H1 (cell line): ENCODE measurements around the gene ZNF486. TPM values are rescaled to one million over a fixed set of nuclear protein-coding genes. Genes with fewer than 3 reads are reported as not detected.
A peak's percentile ranks its signal among the peaks of the same experiment; 100 is the strongest.
"Not testable (repeated sequence)": the region's sequence is repeated elsewhere in the genome, so short reads cannot be mapped to it uniquely, and the experiment has no call there.

Experiments used
- CTCF ChIA-PET: fragments of 300-600 bp; sonication (Branson Sonifier 250); formaldehyde crosslinking; loops from one replicate; lab custom pipeline; 2021; ENCODE audit not compliant: partially characterized antibody; lab: Charles Lee
- POLR2A ChIA-PET: fragments of 300-600 bp; sonication (Branson Sonifier 250); formaldehyde crosslinking; loops from one replicate; lab custom pipeline; 2021; ENCODE audit warnings: inconsistent platforms; ENCODE audit not compliant: partially characterized antibody; lab: Charles Lee
- DNase-seq, 2 experiments: peaks; one replicate each; pipeline versions ENCODE4 v3.0.0 to v3.0.0-alpha.2; 2010 to 2022; ENCODE audit warnings: low spot score in 2 of 2, low read depth in 1 of 2, mixed read lengths in 1 of 2
- FAIRE-seq: peaks from 2 replicates; lab custom pipeline; 2011; peaks lifted over from hg19 to GRCh38; lab: Jason Lieb, UNC
- H2AFZ ChIP-seq: 2 replicates; pipeline ENCODE4 v1.8.1; 2012; ENCODE audit warnings: low read length, inconsistent platforms
- H2AK5ac ChIP-seq: 2 replicates; pipeline ENCODE4 v1.6.1; 2013; ENCODE audit warnings: low read depth, low read length
- H2BK120ac ChIP-seq: replicated peaks from 2 replicates; pipeline ENCODE3; 2013; ENCODE audit warnings: low read depth, low read length, inconsistent platforms
- H2BK12ac ChIP-seq: 2 replicates; pipeline ENCODE4 v1.6.1; 2013; ENCODE audit warnings: low read depth, low read length
- H2BK15ac ChIP-seq: 2 replicates; pipeline ENCODE4 v1.6.1; 2013; ENCODE audit warnings: low read length
- H2BK20ac ChIP-seq: 2 replicates; pipeline ENCODE4 v1.6.1; 2013; ENCODE audit warnings: low read length
- H2BK5ac ChIP-seq: 2 replicates; pipeline ENCODE4 v1.6.1; 2013; ENCODE audit warnings: low read depth, low read length
- H3K14ac ChIP-seq: 2 replicates; pipeline ENCODE4 v1.6.1; 2013; ENCODE audit warnings: inconsistent platforms; ENCODE audit not compliant: insufficient read length
- H3K18ac ChIP-seq: 2 replicates; pipeline ENCODE4 v1.6.1; 2013; ENCODE audit warnings: low read length; ENCODE audit errors: extremely low read depth
- H3K23ac ChIP-seq: 2 replicates; pipeline ENCODE4 v1.6.1; 2013; ENCODE audit warnings: inconsistent platforms; ENCODE audit not compliant: insufficient read length
- H3K23me2 ChIP-seq: 2 replicates; pipeline ENCODE4 v1.6.1; 2013; ENCODE audit warnings: low read depth, low read length
- H3K27ac ChIP-seq: 2 replicates; pipeline ENCODE4 v1.6.1; 2011; ENCODE audit warnings: low read depth, low read length, inconsistent platforms
- H3K27me3 ChIP-seq, 4 experiments: replicated peaks in 1 of 4; 1 replicate in 1 of 4; 2 replicates in 3 of 4; pipeline versions ENCODE4 v1.6.1 to v1.8.1; 2011 to 2013; ENCODE audit warnings: low read length in 3 of 4, mild to moderate bottlenecking in 3 of 4, inconsistent platforms in 2 of 4, mixed read lengths in 2 of 4, moderate library complexity in 1 of 4; ENCODE audit not compliant: control insufficient read depth in 3 of 4, insufficient read depth in 3 of 4; ENCODE audit errors: extremely low read depth in 1 of 4
- H3K36me3 ChIP-seq, 4 experiments: 2 replicates each; pipeline versions ENCODE4 v1.6.1 to v1.8.1; 2011 to 2013; ENCODE audit warnings: mild to moderate bottlenecking in 4 of 4, low read length in 3 of 4, moderate library complexity in 2 of 4, control low read depth in 1 of 4, inconsistent platforms in 1 of 4; ENCODE audit not compliant: insufficient read depth in 4 of 4, control insufficient read depth in 2 of 4
- H3K4ac ChIP-seq: replicated peaks from 2 replicates; pipeline ENCODE3; 2013; ENCODE audit warnings: low read length, low read depth, mixed read lengths, inconsistent platforms; ENCODE audit not compliant: insufficient read length
- H3K4me1 ChIP-seq, 4 experiments: replicated peaks in 1 of 4; 1 replicate in 1 of 4; 2 replicates in 3 of 4; pipeline versions ENCODE4 v1.6.1 to v1.8.1; 2011 to 2013; ENCODE audit warnings: low read length in 3 of 4, inconsistent platforms in 2 of 4, mixed read lengths in 1 of 4; ENCODE audit not compliant: insufficient read depth in 4 of 4, control insufficient read depth in 3 of 4
- H3K4me2 ChIP-seq, 2 experiments: 2 replicates each; pipeline versions ENCODE4 v1.6.1 to v1.8.1; 2011 to 2013; ENCODE audit warnings: low read depth in 2 of 2, low read length in 2 of 2, control low read depth in 1 of 2, inconsistent platforms in 1 of 2, mild to moderate bottlenecking in 1 of 2; ENCODE audit not compliant: insufficient read depth in 1 of 2
- H3K4me3 ChIP-seq, 4 experiments: fragments of 200-600, 300-600 bp in 1 of 4; sonication (generic), shearing (Covaris generic), sonication (Bioruptor Twin) in 1 of 4; 2 replicates each; pipeline versions ENCODE4 v1.5.1 to v1.8.1; 2011 to 2016; ENCODE audit warnings: low read length in 4 of 4, low read depth in 3 of 4, control low read depth in 2 of 4, inconsistent platforms in 2 of 4, mild to moderate bottlenecking in 2 of 4, mixed read lengths in 1 of 4, moderate library complexity in 1 of 4; ENCODE audit not compliant: insufficient read depth in 2 of 4; ENCODE audit errors: extremely low read depth in 1 of 4
- H3K56ac ChIP-seq: replicated peaks from 2 replicates; pipeline ENCODE3; 2013; ENCODE audit warnings: low read depth, mild to moderate bottlenecking, mixed read lengths, low read length, inconsistent platforms; ENCODE audit not compliant: insufficient read length
- H3K79me1 ChIP-seq: 2 replicates; pipeline ENCODE4 v1.6.1; 2013; ENCODE audit warnings: low read depth, low read length, control low read depth
- H3K79me2 ChIP-seq, 2 experiments: 2 replicates each; pipeline versions ENCODE4 v1.6.1 to v1.8.1; 2012 to 2013; ENCODE audit warnings: low read length in 2 of 2, mild to moderate bottlenecking in 2 of 2, inconsistent platforms in 1 of 2; ENCODE audit not compliant: insufficient read depth in 2 of 2, control insufficient read depth in 1 of 2
- H3K9ac ChIP-seq, 4 experiments: replicated peaks in 1 of 4; 1 replicate in 1 of 4; 2 replicates in 3 of 4; pipeline versions ENCODE4 v1.6.1 to v1.8.1; 2011 to 2013; ENCODE audit warnings: low read depth in 3 of 4, low read length in 3 of 4, control low read depth in 2 of 4, mild to moderate bottlenecking in 2 of 4, moderate library complexity in 2 of 4, inconsistent platforms in 1 of 4; ENCODE audit errors: extremely low read depth in 1 of 4
- H3K9me3 ChIP-seq, 2 experiments: 2 replicates each; pipeline versions ENCODE4 v1.6.1 to v1.8.1; 2012 to 2013; ENCODE audit warnings: mild to moderate bottlenecking in 2 of 2, moderate library complexity in 2 of 2, control low read depth in 1 of 2, inconsistent platforms in 1 of 2, low read depth in 1 of 2, low read length in 1 of 2, mixed read lengths in 1 of 2; ENCODE audit not compliant: insufficient read depth in 2 of 2
- H4K20me1 ChIP-seq, 2 experiments: replicated peaks in 1 of 2; 2 replicates each; pipeline versions ENCODE3 to v1.8.1; 2011 to 2013; ENCODE audit warnings: inconsistent platforms in 2 of 2, low read length in 2 of 2, mild to moderate bottlenecking in 1 of 2; ENCODE audit not compliant: insufficient read depth in 2 of 2, control insufficient read depth in 1 of 2
- H4K5ac ChIP-seq: 2 replicates; pipeline ENCODE4 v1.6.1; 2013; ENCODE audit warnings: low read length, low read depth, mixed read lengths, inconsistent platforms; ENCODE audit not compliant: insufficient read length
- H4K8ac ChIP-seq: 2 replicates; pipeline ENCODE4 v1.8.0; 2013; ENCODE audit warnings: mild to moderate bottlenecking, moderate library complexity, low read length, inconsistent platforms; ENCODE audit not compliant: insufficient read depth; ENCODE audit errors: extremely low read depth
- H4K91ac ChIP-seq: replicated peaks from 2 replicates; pipeline ENCODE3; 2013; ENCODE audit warnings: low read length, mixed read lengths, inconsistent platforms; ENCODE audit not compliant: insufficient read length
- WGBS, 2 experiments: shearing (Covaris generic) in 1 of 2; methylation state at CpG; one replicate each; pipeline versions ENCODE4 v1.1.6 to v1.1.7; 2013 to 2015; ENCODE audit warnings: low lambda C conversion rate in 2 of 2, mixed read lengths in 2 of 2, inconsistent platforms in 1 of 2, low coverage in 1 of 2, missing lambda C conversion rate in 1 of 2; ENCODE audit not compliant: insufficient replicate concordance in 2 of 2, insufficient coverage in 1 of 2, insufficient read length in 1 of 2; ENCODE audit errors: extremely low coverage in 1 of 2, missing lambda C conversion rate in 1 of 2; 5-methylcytosine and 5-hydroxymethylcytosine counted together
- polyA plus RNA-seq, 7 experiments: library from polyadenylated mRNA; depleted of rRNA in 3 of 7; stranded (reverse) in 5 of 7; unstranded in 2 of 7; fragments of >200 nt in 5 of 7; fragments of 200-250 nt in 2 of 7; gene quantifications; 1 replicate in 5 of 7; 2 replicates in 1 of 7; 4 replicates in 1 of 7; pipeline versions ENCODE4 v1.2.1 to v1.2.3, GENCODE V29; 2011 to 2013; ENCODE audit warnings: missing spikeins in 2 of 7, mixed read lengths in 2 of 7
- total RNA-seq: library from RNA; stranded (reverse); fragmentation: NEBNext Ultra II Directional; extraction: Animal tissue kit (Norgen Biotek cat#: 25700); gene quantifications from 2 replicates; pipeline ENCODE4 v1.2.1, GENCODE V29; 2021

The ZNF486 gene
- total and polyA plus RNA-seq, 2 of the 8 experiments (the other 6 are each of a cell fraction or from before 2014, with no cell fraction given) = 10.7 to 23.4 TPM

DNA sequence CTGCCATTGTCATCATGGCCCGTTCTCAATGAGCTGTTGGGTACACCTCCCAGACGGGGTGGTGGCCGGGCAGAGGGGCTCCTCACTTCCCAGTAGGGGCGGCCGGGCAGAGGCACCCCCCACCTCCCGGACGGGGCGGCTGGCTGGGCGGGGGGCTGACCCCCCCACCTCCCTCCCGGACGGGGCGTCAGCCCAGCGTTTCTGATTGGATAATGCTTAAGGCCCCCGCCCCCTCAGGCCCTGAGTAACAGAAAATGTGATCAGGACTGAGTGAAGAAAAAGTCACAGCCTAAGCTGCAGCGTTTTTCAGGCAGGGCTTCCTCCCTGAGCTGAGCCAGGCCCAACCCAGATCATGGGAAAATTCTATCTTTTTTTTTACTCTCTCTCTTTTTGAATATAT is 14.5 kb upstream of the ZNF486 start:
- H3K9me3 ChIP-seq, H3K4ac ChIP-seq, H3K4me3 ChIP-seq, H3K56ac ChIP-seq, H3K36me3 ChIP-seq, H2BK120ac ChIP-seq, H2BK15ac ChIP-seq, H3K4me1 ChIP-seq, H3K23me2 ChIP-seq, H2BK12ac ChIP-seq, H3K18ac ChIP-seq, H2BK5ac ChIP-seq, H3K23ac ChIP-seq, H3K9ac ChIP-seq, H2AFZ ChIP-seq, H4K8ac ChIP-seq, FAIRE-seq, H3K27ac ChIP-seq, H3K4me2 ChIP-seq, H3K27me3 ChIP-seq, H4K20me1 ChIP-seq, H4K5ac ChIP-seq, H2BK20ac ChIP-seq, H3K14ac ChIP-seq, H2AK5ac ChIP-seq, H3K79me2 ChIP-seq, H4K91ac ChIP-seq, H3K79me1 ChIP-seq: not testable (repeated sequence)
- ChIA-PET POLR2A (interaction anchor here (2.4 kb wide), 1 partner anchor 14 kb away, joined by 19 read pairs; the partner anchor contains the start of gene ZNF486), CTCF (interaction anchor here (2.5 kb wide), 1 partner anchor 154 kb away, joined by 9 read pairs; no protein-coding TSS in a partner anchor)
- peak in 1 of 2 experiments; percentile 36 for DNase-seq
- WGBS, 2 experiments = 64% methylated on average over 6 of the region's 15 CpGs; no CpG with 5 or more reads in 1 of the 2 experiments
